ENCODE results near the gene STARD9.

DNA sequence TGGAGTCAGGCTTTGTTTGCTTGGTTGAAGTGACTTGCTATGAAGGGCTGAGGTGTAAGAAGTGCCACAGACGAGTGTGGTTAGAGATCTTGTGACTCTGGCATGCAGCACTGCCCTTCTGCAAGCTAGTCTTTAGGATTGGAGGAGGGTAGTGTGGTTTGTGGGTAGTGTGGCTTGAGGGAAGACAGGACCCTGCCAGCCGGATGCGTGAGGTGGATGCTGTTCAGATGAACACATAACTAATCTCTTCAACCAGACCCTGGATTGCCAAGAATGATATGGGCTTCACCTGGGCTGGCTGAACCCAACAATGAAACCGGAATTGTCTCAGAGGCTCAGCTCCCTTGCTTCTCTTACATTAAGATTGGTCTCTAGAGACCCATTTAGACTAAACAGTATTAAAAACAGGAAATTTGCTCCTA lies 32.7 kb downstream of the STARD9 start:
- TF ChIP-seq CTCF (conservative IDR thresholded peaks at IDR 0.05 in 1 of 2, IDR thresholded peaks at IDR 0.05 in 1 of 2; ENCODE audit: extremely low read depth in 1 of 2, insufficient read depth in 1 of 2, low read depth in 1 of 2, low read length in 2 of 2): no peak
- no peak for TF ChIP-seq EZH2 (IDR thresholded peaks at IDR 0.05; ENCODE audit: borderline replicate concordance, low read length)

Measured in mammary epithelial cell (primary cell).